NCI-H2081 (cell line): ENCODE results near the gene KCNH1.

ENCODE experiments used
- DNase-seq, 2 experiments: peaks; one replicate each; lab custom pipeline; 2025; lab: John Stamatoyannopoulos, UW

The KCNH1 gene

GRCh38 chr1:211133836-211134669, at the start of gene KCNH1:
KCNH1 (minus strand) TSS chr1:211134148; CDS start chr1:211133945, 203 bp downstream.
- DNase-seq = peak; percentile 89 to 90

GRCh38 chr1:211182746-211183145, 48.8 kb upstream of the KCNH1 start:
- DNase-seq = no peak

GRCh38 chr1:211174375-211174774, 40.4 kb upstream of the KCNH1 start:
- DNase-seq = no peak

- no peak for DNase-seq
Measured at GRCh38 chr1:211172657-211173056, 38.7 kb upstream of the KCNH1 start.

GRCh38 chr1:211169353-211169752, 35.4 kb upstream of the KCNH1 start:
- no peak for DNase-seq

GRCh38 chr1:211158866-211159265, 24.9 kb upstream of the KCNH1 start:
- DNase-seq = no peak

- no peak for DNase-seq
Measured at GRCh38 chr1:211155040-211155439, 21.1 kb upstream of the KCNH1 start.

- no peak for DNase-seq
Measured at GRCh38 chr1:211153932-211154331, 20.0 kb upstream of the KCNH1 start.

- DNase-seq = peak in 1 of 2 experiments; percentile 7
Measured at GRCh38 chr1:211148366-211148765, 14.4 kb upstream of the KCNH1 start.

GRCh38 chr1:211145944-211146343, 12.0 kb upstream of the KCNH1 start:
- peak in 1 of 2 experiments; percentile 44 for DNase-seq

GRCh38 chr1:211135342-211135950, 1.5 kb upstream of the KCNH1 start:
- peak; percentile 23 to 63 for DNase-seq

- peak in 1 of 2 experiments; percentile 46 for DNase-seq
Measured at GRCh38 chr1:211133393-211133835, 534 bp downstream of the KCNH1 start.

GRCh38 chr1:211132721-211133392, 1.1 kb downstream of the KCNH1 start:
- DNase-seq = no peak

GRCh38 chr1:211129776-211130175, 4.2 kb downstream of the KCNH1 start:
- DNase-seq = peak in 1 of 2 experiments; percentile 52

GRCh38 chr1:211127166-211127565, 6.8 kb downstream of the KCNH1 start:
- no peak for DNase-seq

GRCh38 chr1:211126622-211127021, 7.3 kb downstream of the KCNH1 start:
- no peak for DNase-seq

- DNase-seq = no peak
Measured at GRCh38 chr1:211118407-211119102, 15.4 kb downstream of the KCNH1 start.

GRCh38 chr1:211114446-211114845, 19.5 kb downstream of the KCNH1 start:
- no peak for DNase-seq

- DNase-seq = no peak
Measured at GRCh38 chr1:211113566-211113965, 20.4 kb downstream of the KCNH1 start.

- DNase-seq = no peak
Measured at GRCh38 chr1:211111351-211111750, 22.6 kb downstream of the KCNH1 start.

GRCh38 chr1:211101481-211101880, 32.5 kb downstream of the KCNH1 start:
- no peak for DNase-seq

GRCh38 chr1:211099393-211099792, 34.6 kb downstream of the KCNH1 start:
- no peak for DNase-seq
